GM11168 (cell line): Measurements from ENCODE around the gene LMF2.
"Not testable (repeated sequence)": the region's sequence is repeated elsewhere in the genome, so short reads cannot be mapped to it uniquely, and the experiment has no call there.

ENCODE experiments used
- in situ Hi-C: fragments of 300-500 bp; cut with MboI; formaldehyde crosslinking; loops from one replicate; pipeline ENCODE4 v1.12.0; 2022; ENCODE audit warnings: low sequenced_read_pairs; ENCODE audit not compliant: unreplicated experiment

Gene LMF2

DNA sequence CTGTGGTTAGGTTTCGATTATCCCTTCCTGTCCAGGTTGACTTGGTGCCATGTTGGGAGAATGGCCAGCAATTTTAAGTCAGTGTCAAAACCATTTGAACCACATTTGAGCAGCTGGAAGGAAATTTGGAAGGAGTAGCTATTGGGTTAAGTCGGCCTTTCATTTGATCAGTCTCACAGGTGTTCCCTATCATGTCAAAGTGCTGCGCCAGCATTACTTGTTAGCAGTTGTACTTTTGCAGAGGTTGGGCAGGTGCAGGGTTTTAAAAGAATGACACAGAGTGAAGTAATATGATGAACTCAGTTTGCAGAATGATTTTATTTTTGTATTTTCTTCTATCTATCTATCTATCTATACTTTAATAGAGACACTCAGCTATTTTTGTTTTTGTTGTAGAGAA, 28.7 kb upstream of the LMF2 start:
- in situ Hi-C loops = no loop called here

DNA sequence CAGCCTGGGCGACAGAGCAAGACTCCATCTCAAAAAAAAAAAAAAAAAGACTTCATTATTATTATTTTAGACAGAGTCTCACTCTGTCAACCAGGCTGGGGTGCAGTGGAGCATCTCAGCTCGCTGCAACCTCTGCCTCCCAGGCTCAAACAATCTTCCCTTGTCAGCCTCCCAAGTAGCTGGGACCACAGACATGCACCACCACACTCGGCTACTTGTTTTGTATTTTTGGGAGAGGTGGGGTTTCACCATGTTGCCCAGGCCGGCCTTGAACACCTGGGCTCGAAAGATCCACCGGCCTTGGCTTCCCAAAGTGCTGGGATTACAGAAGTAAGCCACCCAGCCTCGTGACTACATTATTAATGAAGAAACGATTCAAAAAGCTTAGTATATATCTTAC, 27.6 kb upstream of the LMF2 start:
- in situ Hi-C loops = no loop called here

DNA sequence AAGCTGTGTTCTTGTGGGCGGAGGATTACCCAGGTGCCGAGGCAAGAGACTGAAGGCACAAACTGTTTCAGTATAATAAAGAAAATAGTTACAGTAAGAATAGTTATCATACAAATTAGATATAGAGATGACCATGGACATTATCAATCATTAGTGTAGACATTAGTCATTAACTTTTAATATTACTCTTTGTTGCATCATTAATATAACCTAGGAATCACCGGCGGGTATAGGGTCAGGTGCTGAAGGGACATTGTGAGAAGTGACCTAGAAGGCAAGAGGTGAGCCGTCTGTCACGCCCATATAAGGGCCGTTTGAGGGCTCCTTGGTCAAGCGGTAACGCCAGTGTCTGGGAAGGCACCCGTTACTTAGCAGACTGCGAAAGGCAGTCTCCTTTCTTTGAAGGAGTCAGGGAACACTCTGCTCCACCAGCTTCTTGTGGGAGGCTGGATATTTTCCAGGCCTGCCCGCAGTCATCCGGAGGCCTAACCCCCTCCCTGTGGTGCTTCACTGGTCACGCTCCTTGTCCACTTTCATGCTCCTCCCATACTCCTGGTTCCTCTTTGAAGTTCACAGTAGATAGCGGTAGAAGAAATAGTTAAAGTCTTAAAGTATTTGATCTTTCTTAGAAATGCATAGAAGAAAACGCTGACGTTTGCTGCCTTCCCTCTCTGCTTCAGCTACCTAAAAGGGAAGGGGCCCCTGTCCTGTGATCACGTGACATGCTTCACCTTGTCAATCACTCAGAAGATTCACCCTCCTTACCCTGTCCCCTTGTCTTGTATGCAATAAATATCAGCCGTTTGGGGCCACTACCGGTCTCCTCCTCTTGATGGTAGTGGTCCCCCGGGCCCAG, 26.6 kb upstream of the LMF2 start:
- in situ Hi-C loops = not testable (repeated sequence)

DNA sequence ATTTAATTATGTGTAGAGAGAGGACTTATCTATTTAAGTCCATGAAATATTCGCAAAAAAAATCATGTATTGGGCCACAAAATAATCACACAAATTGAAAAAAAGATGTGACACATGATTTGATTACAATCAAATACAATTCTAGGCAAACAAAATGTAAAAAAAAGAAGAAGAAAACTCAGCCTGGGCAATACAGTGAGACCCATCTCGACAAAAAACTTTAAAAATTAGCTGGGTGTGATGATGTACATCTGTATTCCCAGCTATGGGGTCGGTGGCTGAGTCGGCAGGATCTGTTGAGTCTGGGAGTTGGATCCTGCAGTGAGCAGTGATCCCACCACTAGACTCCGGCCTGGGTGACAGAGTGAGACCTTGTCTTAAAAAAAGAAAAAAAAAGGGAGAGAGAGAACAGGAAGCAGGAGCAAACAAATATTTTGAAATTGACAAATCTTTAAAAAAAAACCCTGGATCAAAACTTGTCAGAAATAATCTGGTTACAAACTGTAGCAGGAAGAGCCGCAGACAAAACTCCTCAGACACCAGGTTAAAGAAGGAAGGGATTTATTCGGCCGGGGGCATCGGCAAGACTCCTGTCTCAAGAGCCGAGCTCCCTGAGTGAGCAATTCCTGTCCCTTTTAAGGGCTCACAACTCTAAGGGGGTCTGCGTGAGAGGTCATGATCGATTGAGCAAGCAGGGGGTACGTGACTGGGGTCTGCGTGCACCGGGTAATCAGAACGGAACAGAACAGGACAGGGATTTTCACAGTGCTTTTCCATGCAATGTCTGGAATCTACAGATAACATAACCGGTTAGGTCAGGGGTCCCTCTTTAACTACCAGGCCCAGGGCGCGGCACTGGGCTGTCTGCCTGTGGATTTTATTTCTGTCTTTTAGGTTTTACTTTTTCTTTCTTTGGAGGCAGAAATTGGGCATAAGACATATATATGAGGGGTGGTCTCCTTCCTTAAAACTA, 25.6 kb upstream of the LMF2 start:
- in situ Hi-C loops = no loop called here

DNA sequence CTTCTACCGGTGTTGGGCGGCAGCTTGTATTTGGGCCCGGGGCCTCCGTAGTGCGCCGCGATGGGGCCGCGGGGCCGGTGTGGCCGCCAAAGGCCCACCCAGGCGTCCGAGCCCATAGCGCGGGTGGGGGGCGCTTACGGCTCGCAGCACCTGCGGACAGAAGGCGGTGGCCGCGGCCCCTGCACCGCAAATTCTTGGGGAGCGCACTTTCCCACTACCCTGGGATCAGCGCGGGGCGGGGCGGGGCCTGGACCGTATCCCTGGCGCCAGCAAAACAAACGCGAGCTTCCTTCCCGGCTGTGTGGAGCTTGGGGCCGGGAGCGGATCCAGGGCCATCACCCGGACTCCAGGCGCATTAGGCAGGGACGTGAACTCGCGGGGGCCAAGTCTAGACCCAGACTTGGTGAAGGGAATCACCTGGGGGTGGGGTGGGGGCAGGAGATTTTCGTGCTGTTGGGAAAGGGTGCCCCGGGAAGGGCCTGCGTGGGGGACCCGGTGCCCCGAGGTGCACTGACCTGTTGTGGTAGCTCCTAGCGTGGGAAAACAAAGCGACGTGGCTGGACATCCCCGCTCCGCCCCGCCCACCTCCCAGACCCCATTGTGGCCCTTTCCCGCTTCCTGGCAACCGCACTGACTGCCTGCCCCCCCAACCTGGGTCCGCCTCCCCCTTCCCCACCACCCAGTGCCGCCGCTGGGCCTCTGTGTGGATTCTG, 24.6 kb upstream of the LMF2 start:
- in situ Hi-C loops = no loop called here

DNA sequence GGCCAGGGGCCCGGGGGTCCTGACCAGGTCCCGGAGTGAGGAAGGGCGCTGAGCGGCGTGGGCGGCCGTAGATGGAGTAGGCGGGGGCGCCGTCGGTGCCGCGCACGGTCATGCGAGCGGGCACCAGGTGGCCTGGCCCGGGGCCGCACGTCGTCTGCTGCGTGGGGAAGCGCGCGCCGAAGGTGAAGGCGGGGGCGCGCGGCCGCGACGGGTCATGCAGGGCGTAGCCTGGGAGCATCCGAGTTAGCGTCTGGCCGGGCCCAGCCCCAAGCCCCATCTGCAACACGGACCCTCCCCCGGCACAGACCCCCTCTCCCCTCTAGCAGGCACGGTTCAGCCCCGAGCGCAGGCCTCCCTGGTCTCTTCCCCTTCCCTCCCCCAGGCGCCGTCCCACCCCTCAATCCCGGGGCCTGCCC, 24.1 kb upstream of the LMF2 start:
- in situ Hi-C loops = no loop called here

DNA sequence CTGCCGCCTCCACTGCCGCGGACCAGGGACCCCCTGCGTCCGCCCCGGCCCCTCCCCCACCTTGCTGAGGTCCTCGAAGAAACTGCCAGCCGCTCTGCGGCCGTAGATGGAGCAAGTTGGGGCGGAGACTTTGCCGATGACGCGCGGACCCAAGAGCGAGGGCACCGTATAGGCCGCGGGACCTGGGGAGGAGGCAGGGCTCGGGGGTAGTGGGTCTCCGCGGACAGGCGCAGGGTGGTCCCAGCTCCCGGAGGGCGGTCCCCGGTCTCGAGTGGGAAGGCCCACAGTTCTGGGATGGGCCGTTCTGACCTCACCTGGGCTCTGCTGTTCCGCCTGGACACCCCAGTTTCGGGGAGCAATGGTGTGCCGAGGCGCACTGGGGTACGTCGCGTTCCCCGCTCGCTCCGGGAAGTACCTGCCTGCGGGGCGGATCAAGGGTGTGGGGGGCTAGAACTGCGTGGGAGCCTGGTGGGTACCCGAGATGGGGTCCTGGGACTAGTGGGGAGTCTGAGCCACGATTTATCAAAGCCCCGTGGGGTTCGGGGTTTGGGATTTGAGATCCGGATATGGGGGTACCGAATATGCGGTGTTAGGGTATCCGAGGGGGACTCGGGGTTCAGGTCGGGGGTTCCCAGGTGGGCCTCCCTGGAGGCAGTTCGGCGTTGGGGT, 23.5 kb upstream of the LMF2 start:
- in situ Hi-C loops = no loop called here

DNA sequence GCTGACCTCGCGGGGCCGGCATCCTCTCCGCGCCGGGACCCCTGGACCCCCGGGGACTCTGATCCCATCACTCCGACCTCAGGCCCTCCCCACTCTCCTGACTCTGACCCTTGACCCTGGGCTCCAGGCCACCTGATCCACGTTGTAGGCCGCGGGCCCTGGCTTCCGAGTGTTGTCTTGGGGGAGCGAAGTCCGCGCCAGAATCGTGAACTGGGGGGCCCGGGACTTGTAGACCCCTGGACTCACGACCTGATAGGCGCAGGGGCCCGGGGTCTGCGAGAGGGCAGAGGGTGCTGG, 23.0 kb upstream of the LMF2 start:
- in situ Hi-C loops = no loop called here

DNA sequence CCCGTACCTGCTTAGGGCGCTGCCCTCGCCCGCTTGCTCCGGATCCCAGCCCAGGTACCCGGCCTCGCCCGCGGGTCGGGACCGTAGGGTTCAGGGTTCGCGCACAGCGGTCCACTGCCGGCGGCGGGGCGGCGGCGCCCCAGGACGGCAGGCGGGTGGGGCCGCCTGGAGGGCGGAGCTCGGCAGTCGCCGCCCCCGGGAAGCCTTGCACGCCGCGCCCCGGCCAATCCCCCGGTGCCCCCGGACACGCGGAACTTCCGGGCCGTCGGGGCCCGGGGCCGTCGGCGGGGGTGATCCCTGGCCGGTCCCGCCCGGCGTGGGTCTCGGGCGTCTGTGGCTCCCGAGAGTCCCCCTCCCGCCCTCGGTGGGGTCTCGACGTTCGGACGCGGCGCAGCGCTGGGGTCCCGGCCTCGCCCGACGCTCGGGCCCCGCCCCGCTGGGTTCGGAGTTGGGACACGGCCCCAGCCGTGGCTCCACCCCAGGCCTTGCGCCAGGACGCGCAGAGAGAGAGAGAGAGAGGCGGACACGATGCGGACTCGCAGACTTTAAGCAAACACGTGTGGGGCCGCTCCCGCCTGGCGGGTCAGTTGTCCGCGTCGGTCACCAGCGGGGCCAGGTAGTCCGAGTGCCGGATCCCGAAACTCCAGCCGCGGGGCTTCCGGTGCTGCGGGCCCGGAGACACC, 22.5 kb upstream of the LMF2 start, which contains the start of gene TYMP:
TYMP (minus strand) TSS at position 116 of the 683 bp plus-strand sequence. CDS start 303 bp downstream, outside the sequence.
- in situ Hi-C loops = no loop called here

DNA sequence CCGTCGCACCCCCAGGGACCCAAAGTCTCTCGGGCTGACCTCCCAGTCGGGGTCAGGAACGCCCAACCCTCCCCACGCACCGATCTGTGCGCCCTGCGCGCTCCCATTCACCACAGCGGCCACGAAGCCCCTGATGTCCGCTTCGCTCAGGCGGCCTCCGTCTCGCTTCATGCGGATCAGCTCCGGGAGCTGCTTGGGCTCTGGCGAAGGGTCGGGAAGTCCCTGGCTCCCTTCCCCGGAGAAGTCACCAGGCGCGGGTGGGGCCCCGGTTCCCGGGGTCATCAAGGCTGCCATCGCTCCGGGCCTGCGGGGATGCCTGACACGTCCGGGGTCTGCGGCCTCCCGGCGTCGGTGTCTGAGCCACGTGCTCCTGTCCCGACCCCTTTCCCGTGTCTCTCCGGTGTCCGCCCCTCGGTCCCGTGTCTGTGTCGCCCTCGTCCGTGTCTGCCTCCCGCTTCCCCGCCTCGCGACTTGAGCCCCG, 22.0 kb upstream of the LMF2 start:
- in situ Hi-C loops = no loop called here

DNA sequence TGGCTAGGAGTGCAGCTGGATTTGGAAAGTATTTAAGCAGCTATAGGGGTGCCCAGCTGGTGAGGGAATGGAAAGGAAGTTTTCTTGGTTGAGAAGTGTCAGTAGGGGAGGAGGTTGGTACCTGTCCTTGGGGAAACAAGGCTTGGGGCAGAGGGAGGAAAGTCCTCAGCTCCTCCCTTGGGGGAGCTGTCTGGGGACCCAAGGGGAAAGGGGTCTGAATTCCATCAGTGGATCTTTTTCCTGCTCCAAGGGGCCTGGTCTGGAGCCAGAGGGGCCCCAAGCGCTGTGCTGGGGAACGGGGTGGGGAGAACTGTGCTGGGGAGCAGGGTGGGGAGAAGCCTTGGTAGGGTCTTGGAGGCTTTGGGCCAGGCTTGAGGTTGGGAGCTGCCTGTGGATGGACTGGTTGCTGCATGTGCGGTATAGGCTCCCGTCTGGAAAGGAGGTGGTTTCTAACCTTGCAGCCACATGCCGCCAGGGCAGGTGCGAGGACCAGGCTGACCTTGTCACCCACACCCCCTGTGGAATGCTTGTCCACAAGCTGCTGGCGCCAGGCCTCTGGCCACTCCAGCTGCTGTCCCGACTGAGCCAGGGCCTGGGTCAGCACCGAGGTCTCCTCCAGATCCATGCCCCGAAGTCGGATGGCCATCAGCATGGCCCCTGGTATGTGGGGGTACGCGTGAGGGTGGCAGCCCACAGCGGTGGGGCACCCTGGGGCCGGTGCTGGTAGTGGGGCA, 21.3 kb upstream of the LMF2 start:
- in situ Hi-C loops = no loop called here

DNA sequence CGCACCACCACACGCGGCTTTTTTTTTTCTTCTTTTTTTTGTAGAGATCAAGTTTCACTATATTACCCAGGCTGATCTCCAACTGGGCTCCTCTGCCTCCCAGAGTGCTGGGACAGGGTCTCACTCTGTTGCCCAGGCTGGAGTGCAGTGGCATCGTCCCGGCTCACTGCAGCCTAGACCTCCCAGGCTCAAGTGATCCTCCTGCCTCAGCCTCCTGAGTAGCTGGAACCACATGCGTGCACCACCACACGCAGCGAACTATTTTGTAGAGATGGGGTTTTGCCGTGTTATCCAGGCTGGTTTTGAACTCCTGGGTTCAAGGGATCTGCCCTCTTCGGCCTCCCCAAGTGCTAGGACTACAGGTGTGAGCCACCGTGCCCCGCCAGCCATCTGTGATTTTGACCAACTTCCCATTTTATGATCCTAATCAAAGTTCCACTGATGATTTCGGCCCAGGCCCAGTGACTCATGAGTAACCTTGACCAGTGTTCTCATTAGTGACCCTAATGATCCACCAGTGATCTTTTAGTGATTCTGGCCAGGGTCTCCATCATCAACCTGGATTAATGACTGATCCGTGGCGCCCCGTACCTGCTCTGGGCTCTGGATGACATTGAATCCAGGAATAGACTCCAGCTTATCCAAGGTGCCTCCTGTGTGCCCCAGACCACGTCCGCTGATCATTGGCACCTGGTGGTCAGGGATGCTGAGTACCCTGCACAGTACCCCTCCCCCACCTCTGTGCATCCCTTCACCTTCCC, 20.6 kb upstream of the LMF2 start:
- in situ Hi-C loops = no loop called here

DNA sequence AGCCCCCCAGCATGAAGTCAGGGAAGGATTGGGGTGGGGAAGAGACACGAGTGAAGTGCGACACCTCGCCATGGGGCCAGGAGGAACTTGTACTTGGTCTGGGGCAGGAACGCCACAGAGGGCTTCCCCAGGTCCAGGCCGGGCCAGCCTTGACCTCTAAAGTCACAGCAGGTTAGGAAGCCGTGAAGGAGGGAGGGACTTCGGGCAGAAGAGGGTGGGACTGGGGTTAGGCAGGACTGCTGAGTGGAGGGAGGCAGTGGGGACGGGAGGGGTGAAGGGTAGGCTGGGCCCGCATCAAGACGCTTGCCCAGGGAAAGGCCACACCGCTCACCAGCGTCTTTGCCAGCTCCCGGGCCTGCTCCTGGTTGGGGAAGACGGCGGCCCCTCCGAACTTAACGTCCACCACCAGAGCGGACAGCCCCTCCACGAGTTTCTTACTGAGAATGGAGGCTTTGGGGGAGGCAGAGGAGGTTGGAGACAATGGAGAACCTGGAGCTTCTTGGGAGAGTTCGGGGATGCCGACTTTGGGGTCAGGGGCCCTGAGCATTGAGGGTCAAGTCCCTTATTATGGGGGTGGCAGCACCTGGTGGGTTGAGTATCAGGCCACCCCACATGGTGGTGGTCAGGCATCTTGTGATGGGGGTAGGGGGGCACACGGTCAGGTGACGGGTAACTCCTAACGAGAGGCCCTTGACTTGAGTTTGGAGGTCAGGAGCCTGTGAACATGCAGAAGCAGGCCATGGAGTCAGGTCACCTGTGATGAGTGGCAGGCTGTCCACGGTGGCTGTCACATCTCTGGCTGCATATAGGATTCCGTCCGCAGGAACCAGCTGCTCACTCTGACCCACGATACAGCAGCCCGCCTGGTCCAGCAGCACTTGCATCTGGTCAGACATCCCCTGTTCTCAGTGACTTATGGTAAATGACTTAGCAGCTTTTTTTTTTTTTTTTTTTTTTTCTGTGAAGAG, 19.6 kb upstream of the LMF2 start:
- in situ Hi-C loops = no loop called here

DNA sequence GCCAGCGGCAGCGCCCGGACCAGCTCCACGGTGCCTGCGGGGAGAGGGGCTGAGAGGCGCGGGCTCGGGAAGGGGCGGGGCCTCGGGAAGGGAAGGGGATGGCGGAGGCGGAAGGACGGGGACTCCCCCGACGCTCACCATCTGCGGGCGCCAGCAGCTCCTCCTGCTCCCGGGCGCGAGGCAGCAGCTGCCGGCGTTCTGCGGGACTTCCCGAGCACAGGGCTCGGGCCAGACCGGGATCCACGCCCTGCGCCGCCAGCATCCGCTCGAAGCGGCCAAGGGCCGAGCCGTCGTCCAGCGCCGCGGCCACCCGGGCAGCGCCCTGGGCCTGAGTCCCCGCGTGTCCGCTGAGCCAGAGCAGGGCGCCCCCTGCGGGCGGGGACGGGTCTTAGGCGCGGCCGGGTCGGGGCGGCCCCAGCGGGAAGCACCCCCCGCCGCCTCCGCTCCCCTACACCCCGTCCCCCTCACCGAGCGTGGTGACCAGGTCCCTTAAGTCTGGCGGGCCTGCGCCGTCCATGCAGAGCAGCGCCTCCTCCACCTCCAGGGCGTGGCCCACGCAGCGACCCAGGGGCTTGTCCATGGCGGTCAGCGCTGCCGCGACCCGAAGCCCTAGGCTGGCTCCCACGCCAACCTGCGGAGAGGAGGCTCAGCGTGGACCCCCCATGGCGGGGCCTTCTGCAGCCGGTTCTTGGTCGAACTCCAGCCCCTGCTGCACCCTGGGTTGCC, 18.8 kb upstream of the LMF2 start:
- in situ Hi-C loops = no loop called here

DNA sequence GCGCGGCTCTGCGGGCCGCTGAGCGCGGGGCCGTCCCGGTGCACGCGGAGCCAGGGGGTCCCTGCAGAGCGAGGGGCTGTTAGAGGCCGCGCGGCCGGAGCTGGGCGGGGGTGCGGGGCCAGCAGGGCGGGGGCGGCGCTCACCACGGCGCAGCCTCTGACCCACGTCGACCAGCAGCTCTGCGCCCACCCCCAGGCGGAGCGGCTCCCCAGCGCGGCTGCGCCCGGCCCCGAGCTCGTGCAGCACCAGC, 18.3 kb upstream of the LMF2 start:
- in situ Hi-C loops = no loop called here

DNA sequence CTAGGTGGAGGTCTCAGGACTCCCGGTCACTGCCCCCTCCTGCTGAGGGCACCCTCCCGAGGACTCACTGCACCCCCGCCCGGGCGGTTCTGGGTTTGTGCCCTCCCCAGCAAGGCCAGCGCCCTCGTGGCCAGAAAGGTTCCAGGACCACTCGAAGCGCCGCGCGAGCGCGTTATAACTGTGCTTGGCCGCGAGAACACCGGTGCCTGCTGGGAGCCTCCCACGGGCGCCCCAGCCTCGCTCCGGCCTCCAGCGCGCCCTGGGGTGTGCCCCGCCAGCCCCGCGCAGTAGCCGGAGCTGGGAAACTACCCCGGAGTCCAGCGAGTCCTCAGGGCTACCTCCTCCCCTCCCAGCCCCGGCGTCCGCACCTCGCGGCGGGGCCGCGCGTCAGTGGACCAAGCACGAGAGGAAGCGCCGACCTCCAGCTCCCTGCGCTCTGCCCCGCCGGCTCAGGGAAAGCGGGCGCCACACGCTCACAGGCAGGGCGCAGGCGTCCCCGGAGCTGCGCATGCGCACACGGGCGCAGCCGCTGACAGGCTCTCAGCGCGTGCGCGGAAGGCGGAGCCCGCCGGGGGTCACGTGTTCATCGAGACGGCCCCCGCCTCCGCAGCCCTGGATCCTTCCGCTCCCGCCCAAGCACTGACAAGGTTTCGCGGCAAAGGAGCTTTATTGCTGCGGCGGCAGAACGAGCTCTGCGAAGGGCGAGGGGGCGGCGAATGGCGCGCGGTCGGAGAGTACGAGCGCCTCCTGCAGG, 17.8 kb upstream of the LMF2 start, which contains the start of gene SCO2:
SCO2 (minus strand) TSS at position 495 of the 754 bp plus-strand sequence. CDS start 1,187 bp downstream, outside the sequence.
- in situ Hi-C loops = no loop called here
